Measurements from ENCODE around the gene SARS2.
A peak's percentile ranks its signal among the peaks of the same experiment; 100 is the strongest.

The SARS2 gene

GRCh38 chr19:38870612-38871011 lies 60.0 kb downstream of the SARS2 start:
- no peaks in the 10 kb centered on the region for H3K27me3 ChIP-seq (ENCODE audit: low read length)
- H3F3A ChIP-seq (ENCODE audit: insufficient read depth) = peaks cover 34% of the 10 kb centered on the region
- H3K79me2 ChIP-seq (ENCODE audit: insufficient read depth, low read length) = peaks cover 5% of the 10 kb centered on the region; the same call in 1 of the 2 replicates
- peak overlapping the region; percentile 74 for H3K4me2 ChIP-seq (ENCODE audit: low read depth, low read length, poor library complexity, severe bottlenecking)
- no peak overlapping the region for H2AFZ ChIP-seq (ENCODE audit: low read depth, low read length, severe bottlenecking)
- peak overlapping the region; percentile 71 for H3K9ac ChIP-seq (ENCODE audit: low read length)
- no peaks in the 10 kb centered on the region for H3K9me2 ChIP-seq (replicated peaks; ENCODE audit: insufficient read depth, low read length)
- no peaks in the 10 kb centered on the region for H3K36me3 ChIP-seq (ENCODE audit: low read length)
- no peak for TF ChIP-seq CTCF (IDR thresholded peaks at IDR 0.05; ENCODE audit: insufficient read depth, low read length, poor library complexity, severe bottlenecking)
- no peak for TF ChIP-seq EZH2phosphoT487 (conservative IDR thresholded peaks at IDR 0.05; ENCODE audit: low read length)
- peak overlapping the region; percentile 49 for H3K4me3 ChIP-seq (ENCODE audit: insufficient read depth, low read length, poor library complexity, severe bottlenecking)
- no peaks in the 10 kb centered on the region for H4K20me1 ChIP-seq (ENCODE audit: low read depth, low read length)
- H3K27ac ChIP-seq (ENCODE audit: low read depth, low read length) = peak overlapping the region; percentile 63; the same call in 1 of the 2 replicates
- no peaks in the 10 kb centered on the region for H3K9me3 ChIP-seq (ENCODE audit: insufficient read depth, low read length)

GRCh38 chr19:38869836-38870607 lies 60.5 kb downstream of the SARS2 start:
- H3K4me2 ChIP-seq (ENCODE audit: low read depth, low read length, poor library complexity, severe bottlenecking) = peak overlapping the region; percentile 74
- no peaks in the 10 kb centered on the region for H3K9me2 ChIP-seq (replicated peaks; ENCODE audit: insufficient read depth, low read length)
- peaks cover 39% of the 10 kb centered on the region for H3F3A ChIP-seq (ENCODE audit: insufficient read depth)
- H3K27ac ChIP-seq (ENCODE audit: low read depth, low read length) = peak overlapping the region; percentile 82
- peak overlapping the region; percentile 15 for H2AFZ ChIP-seq (ENCODE audit: low read depth, low read length, severe bottlenecking)
- no peaks in the 10 kb centered on the region for H3K27me3 ChIP-seq (ENCODE audit: low read length)
- H3K36me3 ChIP-seq (ENCODE audit: low read length) = no peaks in the 10 kb centered on the region
- H3K9me3 ChIP-seq (ENCODE audit: insufficient read depth, low read length) = no peaks in the 10 kb centered on the region
- H3K4me3 ChIP-seq (ENCODE audit: insufficient read depth, low read length, poor library complexity, severe bottlenecking) = peak overlapping the region; percentile 51
- TF ChIP-seq CTCF (IDR thresholded peaks at IDR 0.05; ENCODE audit: insufficient read depth, low read length, poor library complexity, severe bottlenecking) = peak; percentile 91
- TF ChIP-seq EZH2phosphoT487 (conservative IDR thresholded peaks at IDR 0.05; ENCODE audit: low read length) = no peak
- peak overlapping the region; percentile 71 for H3K9ac ChIP-seq (ENCODE audit: low read length)
- H3K79me2 ChIP-seq (ENCODE audit: insufficient read depth, low read length) = peaks cover 5% of the 10 kb centered on the region; the same call in 1 of the 2 replicates
- H4K20me1 ChIP-seq (ENCODE audit: low read depth, low read length) = no peaks in the 10 kb centered on the region

- peak overlapping the region; percentile 74 for H3K4me2 ChIP-seq (ENCODE audit: low read depth, low read length, poor library complexity, severe bottlenecking)
- H3K79me2 ChIP-seq (ENCODE audit: insufficient read depth, low read length) = peaks cover 5% of the 10 kb centered on the region; the same call in 1 of the 2 replicates
- no peak for TF ChIP-seq EZH2phosphoT487 (conservative IDR thresholded peaks at IDR 0.05; ENCODE audit: low read length)
- TF ChIP-seq CTCF (IDR thresholded peaks at IDR 0.05; ENCODE audit: insufficient read depth, low read length, poor library complexity, severe bottlenecking) = no peak
- peak overlapping the region; percentile 51 for H3K4me3 ChIP-seq (ENCODE audit: insufficient read depth, low read length, poor library complexity, severe bottlenecking)
- H4K20me1 ChIP-seq (ENCODE audit: low read depth, low read length) = no peaks in the 10 kb centered on the region
- H3K27ac ChIP-seq (ENCODE audit: low read depth, low read length) = peak overlapping the region; percentile 82
- H3K9ac ChIP-seq (ENCODE audit: low read length) = peak overlapping the region; percentile 71
- H3K36me3 ChIP-seq (ENCODE audit: low read length) = no peaks in the 10 kb centered on the region
- H3F3A ChIP-seq (ENCODE audit: insufficient read depth) = peaks cover 46% of the 10 kb centered on the region
- H2AFZ ChIP-seq (ENCODE audit: low read depth, low read length, severe bottlenecking) = peak overlapping the region; percentile 15
- no peaks in the 10 kb centered on the region for H3K9me2 ChIP-seq (replicated peaks; ENCODE audit: insufficient read depth, low read length)
- H3K27me3 ChIP-seq (ENCODE audit: low read length) = no peaks in the 10 kb centered on the region
- no peaks in the 10 kb centered on the region for H3K9me3 ChIP-seq (ENCODE audit: insufficient read depth, low read length)
Observed at GRCh38 chr19:38869160-38869835, 61.3 kb downstream of the SARS2 start.
